G401 (cell line): ENCODE data around the gene GABARAP. TPM values are rescaled to one million over a fixed set of nuclear protein-coding genes. Genes with fewer than 3 reads are reported as not detected.
A peak's percentile ranks its signal among the peaks of the same experiment; 100 is the strongest.

Experiments
- DNase-seq: peaks from one replicate; pipeline ENCODE4 v3.0.0-alpha.2; 2015; ENCODE audit warnings: low spot score
- in situ Hi-C: cut with HindIII; loops from 2 replicates; pipeline ENCODE4 v1.10.0; 2016; ENCODE audit warnings: low sequenced_read_pairs, mixed read lengths
- total RNA-seq: library from RNA; depleted of rRNA; stranded (reverse); fragments of >200 nt; shearing (Covaris generic); gene quantifications from 2 replicates; pipeline ENCODE4 v1.2.3, GENCODE V29; 2014

The GABARAP gene
- total RNA-seq, 1 experiment from 2014 or later: 227 TPM

GRCh38 chr17:7215136-7215638, 27.1 kb downstream of the GABARAP start:
- DNase-seq: no peak

GRCh38 chr17:7214300-7215135, 27.7 kb downstream of the GABARAP start:
- peak; percentile 98 for DNase-seq
- in situ Hi-C loops: no loop called here

More at GRCh38 chr17:7215136-7215638, 27.1 kb downstream of the GABARAP start:
- in situ Hi-C loops: no loop called here

- in situ Hi-C loops: no loop called here
- peak; percentile 86 for DNase-seq
Observed at GRCh38 chr17:7213895-7214299, 28.4 kb downstream of the GABARAP start.

- in situ Hi-C loops: no loop called here
- DNase-seq: peak; percentile 6
Observed at GRCh38 chr17:7211491-7212273, 30.6 kb downstream of the GABARAP start.

- in situ Hi-C loops: no loop called here
- no peak for DNase-seq
Observed at GRCh38 chr17:7208754-7209460, 33.3 kb downstream of the GABARAP start.

GRCh38 chr17:7208027-7208571, 34.1 kb downstream of the GABARAP start:
- peak; percentile 54 for DNase-seq
- in situ Hi-C loops: no loop called here

GRCh38 chr17:7207120-7208001, 34.9 kb downstream of the GABARAP start:
- in situ Hi-C loops: no loop called here
- DNase-seq: peak; percentile 66

- in situ Hi-C loops: no loop called here
- DNase-seq: no peak
Observed at GRCh38 chr17:7205561-7205960, 36.7 kb downstream of the GABARAP start.

- peak; percentile 93 for DNase-seq
- in situ Hi-C loops: no loop called here
Observed at GRCh38 chr17:7204828-7205461, 37.3 kb downstream of the GABARAP start.

- DNase-seq: peak; percentile 73
Observed at GRCh38 chr17:7204336-7204735, 37.9 kb downstream of the GABARAP start.

GRCh38 chr17:7203391-7203790, 38.9 kb downstream of the GABARAP start:
- in situ Hi-C loops: no loop called here
- DNase-seq: no peak

More at GRCh38 chr17:7204336-7204735, 37.9 kb downstream of the GABARAP start:
- in situ Hi-C loops: no loop called here

- DNase-seq: no peak
- in situ Hi-C loops: no loop called here
Observed at GRCh38 chr17:7196651-7197401, 45.4 kb downstream of the GABARAP start.

- no peak for DNase-seq
- in situ Hi-C loops: no loop called here
Observed at GRCh38 chr17:7195971-7196370, 46.3 kb downstream of the GABARAP start.

GRCh38 chr17:7192271-7192937, 49.8 kb downstream of the GABARAP start:
- in situ Hi-C loops: no loop called here

GRCh38 chr17:7191571-7192270, 50.5 kb downstream of the GABARAP start:
- in situ Hi-C loops: no loop called here
- DNase-seq: peak; percentile 88

More at GRCh38 chr17:7192271-7192937, 49.8 kb downstream of the GABARAP start:
- DNase-seq: peak; percentile 58

- no peak for DNase-seq
- in situ Hi-C loops: no loop called here
Observed at GRCh38 chr17:7191069-7191468, 51.2 kb downstream of the GABARAP start.
